ENCODE results near the gene GRM8. TPM values are rescaled to one million over a fixed set of nuclear protein-coding genes. Genes with fewer than 3 reads are reported as not detected.

The GRM8 gene
- total RNA-seq, 1 donor from 2014 or later: 2.2 TPM

DNA sequence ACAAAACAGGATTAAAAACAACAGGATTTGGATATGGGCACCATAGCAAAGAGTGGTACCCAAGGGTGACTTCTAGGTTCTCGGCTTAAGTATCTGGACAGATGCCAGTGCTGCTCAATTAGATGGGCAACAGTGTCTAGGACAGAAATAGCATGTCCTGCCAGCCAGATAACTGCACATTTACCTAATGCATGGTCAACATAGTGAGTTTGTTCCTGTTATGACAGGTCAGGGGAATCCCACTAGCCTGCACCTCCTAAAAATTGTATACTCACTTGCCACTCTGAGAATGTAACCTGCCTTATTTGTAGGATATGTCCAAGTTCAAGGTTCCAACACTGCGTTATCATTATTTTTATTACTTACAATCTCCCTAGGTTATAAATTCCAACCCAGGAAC is 471.7 kb downstream of the GRM8 start:
- Histone ChIP-seq H3K27me3 (ENCODE audit: insufficient read depth, low read length) (no peaks in the 10 kb centered on the region), H3K9me3 (ENCODE audit: insufficient read depth, low read depth, low read length) (no peaks in the 10 kb centered on the region), H3K4me1 (ENCODE audit: insufficient read depth, low read length) (no peaks in the 10 kb centered on the region), H2AFZ (ENCODE audit: low read depth, low read length) (no peak overlapping the region), H3K9ac (ENCODE audit: low read length) (no peak overlapping the region), H3K27ac (ENCODE audit: low read depth, low read length) (no peak overlapping the region), H3K79me2 (ENCODE audit: insufficient read depth, low read length) (no peaks in the 10 kb centered on the region), H3K36me3 (ENCODE audit: insufficient read depth, low read length) (no peaks in the 10 kb centered on the region), H3K4me2 (ENCODE audit: low read length) (no peak overlapping the region), H3K4me3 (ENCODE audit: insufficient read depth, low read depth, low read length) (no peak overlapping the region), H4K20me1 (ENCODE audit: insufficient read depth, low read length) (no peaks in the 10 kb centered on the region)
- DNase-seq (ENCODE audit: low read depth): no peak
- Mint-ChIP-seq H3K4me3 (ENCODE audit: unreplicated experiment) (no peak overlapping the region), H3K27me3 (ENCODE audit: low read depth, unreplicated experiment) (no peaks in the 10 kb centered on the region), H3K36me3 (ENCODE audit: low read depth, unreplicated experiment) (no peaks in the 10 kb centered on the region), H3K27ac (ENCODE audit: unreplicated experiment) (no peak overlapping the region), H3K9me3 (ENCODE audit: unreplicated experiment) (no peaks in the 10 kb centered on the region), H3K4me1 (ENCODE audit: low read depth, unreplicated experiment) (no peaks in the 10 kb centered on the region)
- FAIRE-seq: no peak
- TF ChIP-seq, protein P1, sequence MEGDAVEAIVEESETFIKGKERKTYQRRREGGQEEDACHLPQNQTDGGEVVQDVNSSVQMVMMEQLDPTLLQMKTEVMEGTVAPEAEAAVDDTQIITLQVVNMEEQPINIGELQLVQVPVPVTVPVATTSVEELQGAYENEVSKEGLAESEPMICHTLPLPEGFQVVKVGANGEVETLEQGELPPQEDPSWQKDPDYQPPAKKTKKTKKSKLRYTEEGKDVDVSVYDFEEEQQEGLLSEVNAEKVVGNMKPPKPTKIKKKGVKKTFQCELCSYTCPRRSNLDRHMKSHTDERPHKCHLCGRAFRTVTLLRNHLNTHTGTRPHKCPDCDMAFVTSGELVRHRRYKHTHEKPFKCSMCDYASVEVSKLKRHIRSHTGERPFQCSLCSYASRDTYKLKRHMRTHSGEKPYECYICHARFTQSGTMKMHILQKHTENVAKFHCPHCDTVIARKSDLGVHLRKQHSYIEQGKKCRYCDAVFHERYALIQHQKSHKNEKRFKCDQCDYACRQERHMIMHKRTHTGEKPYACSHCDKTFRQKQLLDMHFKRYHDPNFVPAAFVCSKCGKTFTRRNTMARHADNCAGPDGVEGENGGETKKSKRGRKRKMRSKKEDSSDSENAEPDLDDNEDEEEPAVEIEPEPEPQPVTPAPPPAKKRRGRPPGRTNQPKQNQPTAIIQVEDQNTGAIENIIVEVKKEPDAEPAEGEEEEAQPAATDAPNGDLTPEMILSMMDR (IDR thresholded peaks at IDR 0.05; ENCODE audit: insufficient read depth, low read depth, low read length): no peak
- no peak for TF ChIP-seq EZH2 (IDR thresholded peaks at IDR 0.05; ENCODE audit: insufficient read depth, low read length)

DNA sequence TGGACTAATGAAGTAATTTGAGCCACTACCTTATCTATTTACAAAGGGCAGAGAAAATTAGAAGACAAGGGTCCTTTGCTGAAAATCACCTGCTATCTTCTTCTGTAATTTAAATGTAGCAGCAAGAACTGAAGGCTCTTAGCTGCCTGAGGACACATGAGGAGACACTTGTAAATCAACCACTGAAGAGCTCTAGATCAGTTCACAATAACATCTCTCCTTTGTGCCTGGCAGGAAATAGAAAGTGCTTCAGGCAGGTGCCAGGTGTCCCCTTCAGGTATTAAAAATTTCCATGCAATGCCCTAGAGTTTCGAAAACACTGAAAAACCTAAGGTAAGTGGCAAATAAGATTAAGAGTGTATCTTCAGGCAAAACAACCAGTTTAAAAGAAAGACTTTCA is 474.6 kb downstream of the GRM8 start:
- H3K36me3 ChIP-seq (ENCODE audit: insufficient read depth, low read length): no peaks in the 10 kb centered on the region
- Mint-ChIP-seq H3K4me1 (ENCODE audit: low read depth, unreplicated experiment) (no peaks in the 10 kb centered on the region), H3K27me3 (ENCODE audit: low read depth, unreplicated experiment) (no peaks in the 10 kb centered on the region), H3K4me3 (ENCODE audit: unreplicated experiment) (no peak overlapping the region), H3K36me3 (ENCODE audit: low read depth, unreplicated experiment) (no peaks in the 10 kb centered on the region), H3K9me3 (ENCODE audit: unreplicated experiment) (no peaks in the 10 kb centered on the region), H3K27ac (ENCODE audit: unreplicated experiment) (no peak overlapping the region)
- no peak overlapping the region for H3K27ac ChIP-seq (ENCODE audit: low read depth, low read length)
- no peak overlapping the region for H3K4me3 ChIP-seq (ENCODE audit: insufficient read depth, low read depth, low read length)
- TF ChIP-seq, protein P1 (IDR thresholded peaks at IDR 0.05; ENCODE audit: insufficient read depth, low read depth, low read length): no peak
- no peak for TF ChIP-seq EZH2 (IDR thresholded peaks at IDR 0.05; ENCODE audit: insufficient read depth, low read length)
- no peaks in the 10 kb centered on the region for H3K9me3 ChIP-seq (ENCODE audit: insufficient read depth, low read depth, low read length)
- H3K79me2 ChIP-seq (ENCODE audit: insufficient read depth, low read length): no peaks in the 10 kb centered on the region
- DNase-seq (ENCODE audit: low read depth) (no peak), FAIRE-seq (no peak)
- H3K4me2 ChIP-seq (ENCODE audit: low read length): no peak overlapping the region
- no peaks in the 10 kb centered on the region for H3K27me3 ChIP-seq (ENCODE audit: insufficient read depth, low read length)
- H2AFZ ChIP-seq (ENCODE audit: low read depth, low read length): no peak overlapping the region
- H3K9ac ChIP-seq (ENCODE audit: low read length): no peak overlapping the region
- no peaks in the 10 kb centered on the region for H4K20me1 ChIP-seq (ENCODE audit: insufficient read depth, low read length)
- H3K4me1 ChIP-seq (ENCODE audit: insufficient read depth, low read length): no peaks in the 10 kb centered on the region

DNA sequence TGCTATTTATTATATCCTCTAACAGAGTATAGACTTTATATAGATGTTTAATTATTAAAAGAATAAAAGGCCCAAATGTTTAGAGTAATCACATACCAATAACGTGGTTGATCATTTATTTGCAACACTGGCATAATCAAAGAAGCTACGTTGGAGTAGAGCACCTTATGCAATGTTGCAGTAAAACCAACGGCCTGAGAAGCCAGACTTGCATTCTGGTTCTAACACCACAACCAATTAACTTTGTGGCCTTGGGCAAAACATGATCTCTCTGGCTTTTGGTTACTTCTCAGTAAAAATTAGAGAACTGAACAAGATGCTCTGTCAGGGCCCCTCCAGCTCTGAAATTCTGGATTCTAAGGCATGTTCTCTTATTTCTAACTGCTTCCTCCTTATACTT is 476.2 kb downstream of the GRM8 start:
- no peak overlapping the region for H2AFZ ChIP-seq (ENCODE audit: low read depth, low read length)

More for the DNA sequence above, 476.2 kb downstream of the GRM8 start:
- TF ChIP-seq, protein P1 (IDR thresholded peaks at IDR 0.05; ENCODE audit: insufficient read depth, low read depth, low read length): no peak
- TF ChIP-seq EZH2 (IDR thresholded peaks at IDR 0.05; ENCODE audit: insufficient read depth, low read length): no peak
- no peaks in the 10 kb centered on the region for H3K79me2 ChIP-seq (ENCODE audit: insufficient read depth, low read length)
- no peaks in the 10 kb centered on the region for H3K4me1 ChIP-seq (ENCODE audit: insufficient read depth, low read length)
- H3K4me2 ChIP-seq (ENCODE audit: low read length): no peak overlapping the region
- Mint-ChIP-seq H3K4me3 (ENCODE audit: unreplicated experiment) (no peak overlapping the region), H3K4me1 (ENCODE audit: low read depth, unreplicated experiment) (no peaks in the 10 kb centered on the region), H3K27me3 (ENCODE audit: low read depth, unreplicated experiment) (no peaks in the 10 kb centered on the region), H3K9me3 (ENCODE audit: unreplicated experiment) (no peaks in the 10 kb centered on the region), H3K27ac (ENCODE audit: unreplicated experiment) (no peak overlapping the region), H3K36me3 (ENCODE audit: low read depth, unreplicated experiment) (no peaks in the 10 kb centered on the region)
- H3K9me3 ChIP-seq (ENCODE audit: insufficient read depth, low read depth, low read length): no peaks in the 10 kb centered on the region
- H3K27ac ChIP-seq (ENCODE audit: low read depth, low read length): no peak overlapping the region
- no peak for FAIRE-seq
- DNase-seq (ENCODE audit: low read depth): no peak
- H4K20me1 ChIP-seq (ENCODE audit: insufficient read depth, low read length): no peaks in the 10 kb centered on the region
- H3K9ac ChIP-seq (ENCODE audit: low read length): no peak overlapping the region
- no peaks in the 10 kb centered on the region for H3K27me3 ChIP-seq (ENCODE audit: insufficient read depth, low read length)
- no peaks in the 10 kb centered on the region for H3K36me3 ChIP-seq (ENCODE audit: insufficient read depth, low read length)
- H3K4me3 ChIP-seq (ENCODE audit: insufficient read depth, low read depth, low read length): no peak overlapping the region

Data from astrocyte (in vitro differentiated cells and primary cell).